Neural progenitor cell (in vitro differentiated cells): ENCODE data around the gene ARHGEF5. TPM values are rescaled to one million over a fixed set of nuclear protein-coding genes. Genes with fewer than 3 reads are reported as not detected.
"Not testable (repeated sequence)": the region's sequence is repeated elsewhere in the genome, so short reads cannot be mapped to it uniquely, and the experiment has no call there.

Experiments used
- DNase-seq: peaks from one replicate; pipeline ENCODE4 v3.0.0-alpha.2; 2016; ENCODE audit warnings: low spot score
- H2AFZ ChIP-seq: fragments of 200-600 bp; sonication (generic); replicated peaks from 2 replicates; pipeline ENCODE4 v1.6.1; 2016; ENCODE audit warnings: antibody characterized with exemption
- H3F3A ChIP-seq: fragments of 200-600 bp; sonication (generic); 2 replicates; pipeline ENCODE4 v1.6.1; 2016; ENCODE audit warnings: antibody characterized with exemption, low read depth
- H3K27ac ChIP-seq: fragments of 200-600 bp; sonication (generic); 2 replicates; pipeline ENCODE4 v1.5.1; 2016; ENCODE audit warnings: mild to moderate bottlenecking
- H3K27me3 ChIP-seq: fragments of 200-600 bp; sonication (generic); 2 replicates; pipeline ENCODE4 v1.6.1; 2016; ENCODE audit warnings: mild to moderate bottlenecking, moderate library complexity
- H3K36me3 ChIP-seq: fragments of 200-600 bp; sonication (generic); 2 replicates; pipeline ENCODE4 v1.5.1; 2016
- H3K4me1 ChIP-seq: fragments of 200-600 bp; sonication (generic); 2 replicates; pipeline ENCODE4 v1.6.1; 2016; ENCODE audit warnings: mixed run types
- H3K4me2 ChIP-seq: fragments of 200-600 bp; sonication (generic); 2 replicates; pipeline ENCODE4 v1.6.1; 2016
- H3K4me3 ChIP-seq: fragments of 200-600 bp; sonication (generic); 2 replicates; pipeline ENCODE4 v1.5.1; 2016
- H3K79me2 ChIP-seq: fragments of 200-600 bp; sonication (generic); 2 replicates; pipeline ENCODE4 v1.6.1; 2016; ENCODE audit warnings: low read depth
- H3K9ac ChIP-seq: fragments of 200-600 bp; sonication (generic); 2 replicates; pipeline ENCODE4 v1.6.1; 2016
- H3K9me3 ChIP-seq: fragments of 200-600 bp; sonication (generic); 2 replicates; pipeline ENCODE4 v1.5.1; 2016; ENCODE audit warnings: low read depth
- H4K20me1 ChIP-seq: fragments of 200-600 bp; sonication (generic); 2 replicates; pipeline ENCODE4 v1.6.1; 2016; ENCODE audit warnings: low read depth
- H3K27ac Mint-ChIP-seq: 3 replicates; pipeline ENCODE4 v1.8.0; 2021; ENCODE audit warnings: mixed read lengths
- H3K27me3 Mint-ChIP-seq: 2 replicates; pipeline ENCODE4 v1.8.0; 2022; ENCODE audit warnings: low read depth, mild to moderate bottlenecking, inconsistent platforms, moderate library complexity, mixed read lengths; ENCODE audit not compliant: insufficient read depth
- H3K36me3 Mint-ChIP-seq: 3 replicates; pipeline ENCODE4 v1.8.0; 2021; ENCODE audit warnings: mixed read lengths
- H3K4me1 Mint-ChIP-seq: 3 replicates; pipeline ENCODE4 v1.8.0; 2021; ENCODE audit warnings: mixed read lengths
- H3K4me3 Mint-ChIP-seq: 3 replicates; pipeline ENCODE4 v1.8.0; 2021; ENCODE audit warnings: mild to moderate bottlenecking, moderate library complexity, mixed read lengths
- H3K9me3 Mint-ChIP-seq: 3 replicates; pipeline ENCODE4 v1.8.0; 2020; ENCODE audit warnings: mixed read lengths
- EZH2 ChIP-seq: fragments of 200-600 bp; sonication (generic); IDR thresholded peaks from 2 replicates; pipeline ENCODE4 v1.6.1; 2017; ENCODE audit warnings: antibody characterized with exemption, mild to moderate bottlenecking, moderate library complexity
- EZH2phosphoT487 ChIP-seq: fragments of 200-600 bp; sonication (generic); IDR thresholded peaks from 2 replicates; pipeline ENCODE4 v1.6.1; 2017; ENCODE audit warnings: antibody characterized with exemption
- total RNA-seq: library from RNA; depleted of rRNA; stranded (reverse); fragments of >200 nt; gene quantifications from 2 replicates; pipeline ENCODE4 v1.2.3, GENCODE V29; 2015; ENCODE audit warnings: low replicate concordance
- TF ChIP-seq, protein P1 (sequence below): fragments of 200-600 bp; sonication (generic); IDR thresholded peaks from 2 replicates; pipeline ENCODE4 v1.5.1; 2017; ENCODE audit warnings: antibody characterized with exemption, mild to moderate bottlenecking

ARHGEF5 gene
- total RNA-seq, 1 donor from 2014 or later: 3.7 TPM

DNA sequence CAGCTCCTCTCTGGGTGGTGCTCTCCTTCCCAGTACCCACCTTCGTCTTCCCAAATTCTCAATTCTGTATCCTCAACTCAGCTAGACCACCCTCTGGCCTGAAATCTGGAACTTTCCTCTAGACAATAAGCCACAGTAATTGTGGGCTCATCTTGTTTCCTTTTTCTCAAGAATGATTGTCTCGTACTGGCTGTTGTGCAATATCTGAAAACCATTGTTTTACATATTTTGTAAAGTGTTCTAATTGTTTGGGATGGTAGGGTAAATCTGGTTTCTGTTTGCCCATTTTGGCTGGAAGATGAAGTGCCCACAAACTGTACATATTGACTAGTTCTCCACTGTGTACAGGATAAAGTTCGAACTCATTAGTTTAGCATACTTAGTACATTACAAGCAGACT lies 59.6 kb downstream of the ARHGEF5 start:
- H2AFZ ChIP-seq: no peak overlapping the region
- H3K4me3 ChIP-seq: no peak overlapping the region
- H3K4me3 Mint-ChIP-seq: no peak overlapping the region
- H3K9me3 ChIP-seq: no peaks in the 10 kb centered on the region
- H3K27me3 Mint-ChIP-seq: no peaks in the 10 kb centered on the region
- no peaks in the 10 kb centered on the region for H3K36me3 Mint-ChIP-seq
- H3K9ac ChIP-seq: no peak overlapping the region
- no peak overlapping the region for H3K27ac ChIP-seq
- H3K4me2 ChIP-seq: no peak overlapping the region
- H3K4me1 ChIP-seq: peaks cover 4% of the 10 kb centered on the region
- no peak for DNase-seq
- no peaks in the 10 kb centered on the region for H3K4me1 Mint-ChIP-seq
- no peaks in the 10 kb centered on the region for H3K27me3 ChIP-seq
- no peaks in the 10 kb centered on the region for H4K20me1 ChIP-seq
- TF ChIP-seq, protein P1, sequence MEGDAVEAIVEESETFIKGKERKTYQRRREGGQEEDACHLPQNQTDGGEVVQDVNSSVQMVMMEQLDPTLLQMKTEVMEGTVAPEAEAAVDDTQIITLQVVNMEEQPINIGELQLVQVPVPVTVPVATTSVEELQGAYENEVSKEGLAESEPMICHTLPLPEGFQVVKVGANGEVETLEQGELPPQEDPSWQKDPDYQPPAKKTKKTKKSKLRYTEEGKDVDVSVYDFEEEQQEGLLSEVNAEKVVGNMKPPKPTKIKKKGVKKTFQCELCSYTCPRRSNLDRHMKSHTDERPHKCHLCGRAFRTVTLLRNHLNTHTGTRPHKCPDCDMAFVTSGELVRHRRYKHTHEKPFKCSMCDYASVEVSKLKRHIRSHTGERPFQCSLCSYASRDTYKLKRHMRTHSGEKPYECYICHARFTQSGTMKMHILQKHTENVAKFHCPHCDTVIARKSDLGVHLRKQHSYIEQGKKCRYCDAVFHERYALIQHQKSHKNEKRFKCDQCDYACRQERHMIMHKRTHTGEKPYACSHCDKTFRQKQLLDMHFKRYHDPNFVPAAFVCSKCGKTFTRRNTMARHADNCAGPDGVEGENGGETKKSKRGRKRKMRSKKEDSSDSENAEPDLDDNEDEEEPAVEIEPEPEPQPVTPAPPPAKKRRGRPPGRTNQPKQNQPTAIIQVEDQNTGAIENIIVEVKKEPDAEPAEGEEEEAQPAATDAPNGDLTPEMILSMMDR: no peak
- TF ChIP-seq EZH2 (no peak), EZH2phosphoT487 (no peak)
- peaks cover 2% of the 10 kb centered on the region for H3K9me3 Mint-ChIP-seq
- H3K27ac Mint-ChIP-seq: no peak overlapping the region
- H3F3A ChIP-seq: no peaks in the 10 kb centered on the region
- H3K36me3 ChIP-seq: no peaks in the 10 kb centered on the region
- no peaks in the 10 kb centered on the region for H3K79me2 ChIP-seq

DNA sequence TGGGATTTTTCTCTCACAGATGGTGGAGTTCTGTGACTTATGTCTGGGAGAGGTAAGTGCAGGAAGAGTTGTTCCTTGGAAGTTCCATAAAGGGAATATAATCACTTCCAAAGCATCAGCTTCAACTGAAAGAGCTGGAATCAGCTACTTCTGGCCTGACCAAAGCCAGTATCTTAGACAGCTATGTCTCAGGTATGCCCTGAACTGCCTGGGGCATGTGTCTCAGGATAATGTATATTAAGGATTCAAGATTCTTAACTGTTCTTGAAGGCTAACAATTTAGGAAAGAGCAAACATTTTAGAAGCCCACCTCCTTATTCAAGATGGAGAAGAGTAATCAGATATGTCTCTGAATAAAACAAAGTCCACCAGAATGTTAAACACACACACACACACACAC lies 60.7 kb downstream of the ARHGEF5 start:
- H3K27ac Mint-ChIP-seq: no peak overlapping the region
- no peaks in the 10 kb centered on the region for H3K79me2 ChIP-seq
- no peak for TF ChIP-seq EZH2phosphoT487

DNA sequence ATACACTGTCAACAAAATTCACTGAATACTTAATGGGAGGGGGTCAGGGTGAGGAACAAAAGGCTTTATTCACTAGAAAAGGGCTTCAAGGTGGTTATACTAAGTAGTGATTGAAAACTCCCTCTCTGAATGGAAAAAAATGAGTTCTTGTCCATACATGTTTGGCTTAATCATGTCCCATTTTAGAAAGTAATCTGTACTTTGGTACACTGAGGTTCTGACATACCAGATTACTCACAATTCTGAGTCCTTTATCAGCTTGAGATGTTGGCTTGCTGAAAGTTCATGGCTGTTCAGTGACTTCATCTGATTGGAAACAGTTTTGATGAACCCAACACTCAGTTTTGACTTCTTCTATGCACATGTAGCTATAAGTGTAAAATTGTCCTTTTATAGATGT lies 61.1 kb downstream of the ARHGEF5 start:
- Histone ChIP-seq H3K4me1 (peaks cover 4% of the 10 kb centered on the region), H4K20me1 (no peaks in the 10 kb centered on the region), H3K27me3 (no peaks in the 10 kb centered on the region), H3K36me3 (no peaks in the 10 kb centered on the region), H3K9me3 (no peaks in the 10 kb centered on the region), H3K27ac (no peak overlapping the region), H3K79me2 (no peaks in the 10 kb centered on the region), H3K4me2 (no peak overlapping the region), H3K9ac (no peak overlapping the region), H2AFZ (no peak overlapping the region), H3K4me3 (no peak overlapping the region), H3F3A (no peaks in the 10 kb centered on the region)
- Mint-ChIP-seq H3K9me3 (peaks cover 2% of the 10 kb centered on the region), H3K4me1 (no peaks in the 10 kb centered on the region), H3K27ac (no peak overlapping the region), H3K27me3 (no peaks in the 10 kb centered on the region), H3K36me3 (no peaks in the 10 kb centered on the region), H3K4me3 (no peak overlapping the region)
- TF ChIP-seq EZH2phosphoT487 (no peak), EZH2 (no peak)
- TF ChIP-seq, protein P1: no peak
- no peak for DNase-seq

More for the DNA sequence above, 60.7 kb downstream of the ARHGEF5 start:
- no peaks in the 10 kb centered on the region for H3K4me1 Mint-ChIP-seq
- H3F3A ChIP-seq: no peaks in the 10 kb centered on the region
- no peak overlapping the region for H3K4me3 ChIP-seq
- H3K4me2 ChIP-seq: no peak overlapping the region
- no peaks in the 10 kb centered on the region for H3K36me3 ChIP-seq
- no peaks in the 10 kb centered on the region for H3K27me3 Mint-ChIP-seq
- H3K9me3 ChIP-seq: no peaks in the 10 kb centered on the region
- H4K20me1 ChIP-seq: no peaks in the 10 kb centered on the region
- no peak overlapping the region for H2AFZ ChIP-seq
- H3K4me1 ChIP-seq: peaks cover 4% of the 10 kb centered on the region
- no peaks in the 10 kb centered on the region for H3K36me3 Mint-ChIP-seq
- no peaks in the 10 kb centered on the region for H3K27me3 ChIP-seq
- no peak for DNase-seq
- H3K9me3 Mint-ChIP-seq: peaks cover 2% of the 10 kb centered on the region
- H3K4me3 Mint-ChIP-seq: no peak overlapping the region
- H3K27ac ChIP-seq: no peak overlapping the region
- no peak overlapping the region for H3K9ac ChIP-seq

DNA sequence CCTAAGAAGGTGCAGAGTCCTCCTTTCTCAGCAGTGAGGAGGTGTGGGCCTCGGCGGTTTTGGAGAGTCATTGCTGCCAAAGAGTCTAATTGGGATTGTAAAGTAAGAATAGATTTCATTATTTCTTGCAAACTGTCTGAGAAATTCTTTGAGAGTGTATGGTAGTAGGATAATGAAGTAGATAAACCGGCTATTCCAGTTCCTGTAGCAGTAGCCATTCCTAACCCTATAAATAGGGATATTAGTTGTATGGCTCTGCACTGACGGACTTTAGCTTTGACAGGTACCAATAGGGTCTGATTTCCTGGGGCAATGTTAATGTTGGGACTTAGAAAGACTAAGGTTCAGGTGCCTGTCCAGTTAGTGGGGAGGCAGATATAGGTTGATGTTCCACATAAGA lies 63.7 kb downstream of the ARHGEF5 start:
- H3K9me3 Mint-ChIP-seq, H3K27me3 Mint-ChIP-seq, H3K4me2 ChIP-seq, H3K79me2 ChIP-seq, H3K4me3 ChIP-seq, H3K4me3 Mint-ChIP-seq, H3K36me3 ChIP-seq, H3K36me3 Mint-ChIP-seq, H3F3A ChIP-seq, H4K20me1 ChIP-seq, H3K4me1 Mint-ChIP-seq, H3K9me3 ChIP-seq, H3K27ac Mint-ChIP-seq, H3K9ac ChIP-seq, H3K27me3 ChIP-seq, H2AFZ ChIP-seq, H3K27ac ChIP-seq, H3K4me1 ChIP-seq, DNase-seq: not testable (repeated sequence)

DNA sequence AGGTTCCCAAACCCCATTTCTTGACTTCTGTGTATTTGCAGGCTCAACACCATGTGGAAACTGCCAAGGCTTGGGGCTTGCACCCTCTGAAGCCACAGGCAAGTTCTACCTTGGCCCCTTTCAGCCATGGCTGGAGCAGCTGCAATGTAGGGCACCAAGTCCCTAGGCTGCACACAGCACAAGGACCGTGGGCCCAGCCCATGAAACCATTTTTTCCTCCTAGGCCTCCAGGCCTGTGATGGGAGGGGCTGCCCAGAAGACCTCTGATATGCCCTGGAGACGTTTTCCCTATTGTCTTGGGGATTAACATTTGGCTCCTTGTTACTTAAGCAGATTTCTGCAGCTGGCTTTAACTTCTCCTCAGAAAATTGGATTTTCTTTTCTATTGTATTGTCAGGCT lies 72.3 kb downstream of the ARHGEF5 start:
- not testable (repeated sequence) for H3K9ac ChIP-seq, H3K4me1 ChIP-seq, H3K4me1 Mint-ChIP-seq, H3K4me3 ChIP-seq, H3K9me3 ChIP-seq, H3K27me3 ChIP-seq, H3K36me3 Mint-ChIP-seq, H3F3A ChIP-seq, H3K4me2 ChIP-seq, H3K4me3 Mint-ChIP-seq, H4K20me1 ChIP-seq, H2AFZ ChIP-seq, DNase-seq, H3K36me3 ChIP-seq, H3K27ac ChIP-seq, H3K27ac Mint-ChIP-seq, H3K79me2 ChIP-seq, H3K27me3 Mint-ChIP-seq
- peaks cover 43% of the 10 kb centered on the region for H3K9me3 Mint-ChIP-seq
